CD1c-positive myeloid dendritic cell (primary cell): ENCODE measurements around the gene ZNF385D.

Experiments
- DNase-seq: peaks from one replicate; pipeline ENCODE4 v3.0.0-alpha.2; 2016; ENCODE audit errors: extremely low spot score

The ZNF385D gene

DNA sequence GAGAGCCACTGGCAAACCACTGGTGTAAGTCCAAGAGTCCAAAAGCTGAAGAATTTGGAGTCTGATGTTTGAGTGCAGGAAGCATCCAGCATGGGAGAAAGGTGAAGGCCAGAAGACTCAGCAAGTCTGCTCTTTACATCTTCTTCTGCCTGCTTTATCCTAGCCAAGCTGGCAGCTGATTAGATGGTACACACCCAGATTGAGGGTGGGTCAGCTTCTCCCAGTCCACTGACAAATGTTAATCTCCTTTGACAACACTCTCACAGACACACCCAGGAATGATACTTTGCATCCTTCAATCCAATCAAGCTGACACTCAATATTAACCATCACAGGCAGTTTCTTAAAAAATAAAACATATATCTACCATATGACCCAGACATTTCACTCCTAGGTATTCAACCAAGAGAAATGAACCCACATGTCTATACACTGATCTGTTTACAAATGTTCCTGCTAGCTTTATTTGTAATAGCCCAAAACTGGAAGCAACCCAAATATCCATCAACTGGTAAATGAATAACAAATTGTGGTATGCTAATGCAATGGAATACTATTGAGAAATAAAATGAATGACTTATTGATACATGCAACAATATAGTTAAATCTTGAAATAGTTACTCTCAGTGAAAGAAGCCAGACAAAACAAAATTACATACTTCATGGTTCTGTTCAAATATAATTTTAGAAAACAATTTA is 373.8 kb downstream of the ZNF385D start:
- no peak for DNase-seq

GRCh38 chr3:21372316-21372715 is 378.7 kb downstream of the ZNF385D start:
- no peak for DNase-seq
